Measurements from ENCODE around the gene ICAM5.

Gene ICAM5

DNA sequence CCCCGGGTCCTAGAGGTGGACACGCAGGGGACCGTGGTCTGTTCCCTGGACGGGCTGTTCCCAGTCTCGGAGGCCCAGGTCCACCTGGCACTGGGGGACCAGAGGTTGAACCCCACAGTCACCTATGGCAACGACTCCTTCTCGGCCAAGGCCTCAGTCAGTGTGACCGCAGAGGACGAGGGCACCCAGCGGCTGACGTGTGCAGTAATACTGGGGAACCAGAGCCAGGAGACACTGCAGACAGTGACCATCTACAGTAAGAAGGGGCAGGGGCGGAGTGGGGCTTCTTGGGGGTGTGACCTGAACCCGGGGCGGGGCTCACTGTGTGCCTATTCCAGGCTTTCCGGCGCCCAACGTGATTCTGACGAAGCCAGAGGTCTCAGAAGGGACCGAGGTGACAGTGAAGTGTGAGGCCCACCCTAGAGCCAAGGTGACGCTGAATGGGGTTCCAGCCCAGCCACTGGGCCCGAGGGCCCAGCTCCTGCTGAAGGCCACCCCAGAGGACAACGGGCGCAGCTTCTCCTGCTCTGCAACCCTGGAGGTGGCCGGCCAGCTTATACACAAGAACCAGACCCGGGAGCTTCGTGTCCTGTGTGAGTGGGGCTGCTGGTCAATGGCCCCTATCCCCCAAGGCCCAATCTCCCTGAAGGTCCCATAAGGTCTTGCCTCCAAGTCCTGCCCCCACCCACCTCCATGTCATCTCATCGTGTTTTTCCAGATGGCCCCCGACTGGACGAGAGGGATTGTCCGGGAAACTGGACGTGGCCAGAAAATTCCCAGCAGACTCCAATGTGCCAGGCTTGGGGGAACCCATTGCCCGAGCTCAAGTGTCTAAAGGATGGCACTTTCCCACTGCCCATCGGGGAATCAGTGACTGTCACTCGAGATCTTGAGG, 5.4 kb upstream of the ICAM5 start:
- no peaks in the 10 kb centered on the region for H3K27me3 ChIP-seq (ENCODE audit: low read length)
- H3K4me3 ChIP-seq (ENCODE audit: insufficient read depth, low read length, poor library complexity, severe bottlenecking) = no peak overlapping the region
- no peak overlapping the region for H3K9ac ChIP-seq (ENCODE audit: low read length)
- H3K36me3 ChIP-seq (ENCODE audit: low read length) = no peaks in the 10 kb centered on the region
- H3K79me2 ChIP-seq (ENCODE audit: insufficient read depth, low read length) = 0 out of 2 replicates have a peak, but pooled peaks cover 5% of the 10 kb centered on the region
- H3F3A ChIP-seq (ENCODE audit: insufficient read depth) = peaks cover 18% of the 10 kb centered on the region
- no peaks in the 10 kb centered on the region for H3K9me2 ChIP-seq (replicated peaks; ENCODE audit: insufficient read depth, low read length)
- no peak overlapping the region for H3K27ac ChIP-seq (ENCODE audit: low read depth, low read length)
- TF ChIP-seq, protein P1, sequence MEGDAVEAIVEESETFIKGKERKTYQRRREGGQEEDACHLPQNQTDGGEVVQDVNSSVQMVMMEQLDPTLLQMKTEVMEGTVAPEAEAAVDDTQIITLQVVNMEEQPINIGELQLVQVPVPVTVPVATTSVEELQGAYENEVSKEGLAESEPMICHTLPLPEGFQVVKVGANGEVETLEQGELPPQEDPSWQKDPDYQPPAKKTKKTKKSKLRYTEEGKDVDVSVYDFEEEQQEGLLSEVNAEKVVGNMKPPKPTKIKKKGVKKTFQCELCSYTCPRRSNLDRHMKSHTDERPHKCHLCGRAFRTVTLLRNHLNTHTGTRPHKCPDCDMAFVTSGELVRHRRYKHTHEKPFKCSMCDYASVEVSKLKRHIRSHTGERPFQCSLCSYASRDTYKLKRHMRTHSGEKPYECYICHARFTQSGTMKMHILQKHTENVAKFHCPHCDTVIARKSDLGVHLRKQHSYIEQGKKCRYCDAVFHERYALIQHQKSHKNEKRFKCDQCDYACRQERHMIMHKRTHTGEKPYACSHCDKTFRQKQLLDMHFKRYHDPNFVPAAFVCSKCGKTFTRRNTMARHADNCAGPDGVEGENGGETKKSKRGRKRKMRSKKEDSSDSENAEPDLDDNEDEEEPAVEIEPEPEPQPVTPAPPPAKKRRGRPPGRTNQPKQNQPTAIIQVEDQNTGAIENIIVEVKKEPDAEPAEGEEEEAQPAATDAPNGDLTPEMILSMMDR (IDR thresholded peaks at IDR 0.05; ENCODE audit: insufficient read depth, low read length, poor library complexity, severe bottlenecking) = no peak
- TF ChIP-seq EZH2phosphoT487 (conservative IDR thresholded peaks at IDR 0.05; ENCODE audit: low read length) = no peak
- no peak overlapping the region for H2AFZ ChIP-seq (ENCODE audit: low read depth, low read length, severe bottlenecking)
- H3K4me2 ChIP-seq (ENCODE audit: low read depth, low read length, poor library complexity, severe bottlenecking) = no peak overlapping the region
- H4K20me1 ChIP-seq (ENCODE audit: low read depth, low read length) = no peaks in the 10 kb centered on the region
- H3K9me3 ChIP-seq (ENCODE audit: insufficient read depth, low read length) = no peaks in the 10 kb centered on the region

DNA sequence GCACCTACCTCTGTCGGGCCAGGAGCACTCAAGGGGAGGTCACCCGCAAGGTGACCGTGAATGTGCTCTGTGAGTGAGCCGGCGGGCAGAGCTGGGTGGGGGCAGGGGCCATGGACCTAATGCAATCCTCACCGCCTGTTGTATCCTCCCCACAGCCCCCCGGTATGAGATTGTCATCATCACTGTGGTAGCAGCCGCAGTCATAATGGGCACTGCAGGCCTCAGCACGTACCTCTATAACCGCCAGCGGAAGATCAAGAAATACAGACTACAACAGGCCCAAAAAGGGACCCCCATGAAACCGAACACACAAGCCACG, 4.8 kb upstream of the ICAM5 start:
- Histone ChIP-seq H3K79me2 (ENCODE audit: insufficient read depth, low read length) (0 out of 2 replicates have a peak, but pooled peaks cover under 1% of the 10 kb centered on the region), H3K9me2 (replicated peaks; ENCODE audit: insufficient read depth, low read length) (no peaks in the 10 kb centered on the region), H3F3A (ENCODE audit: insufficient read depth) (peaks cover 18% of the 10 kb centered on the region), H2AFZ (ENCODE audit: low read depth, low read length, severe bottlenecking) (no peak overlapping the region), H3K27me3 (ENCODE audit: low read length) (no peaks in the 10 kb centered on the region), H3K27ac (ENCODE audit: low read depth, low read length) (no peak overlapping the region), H3K9me3 (ENCODE audit: insufficient read depth, low read length) (no peaks in the 10 kb centered on the region), H3K9ac (ENCODE audit: low read length) (no peak overlapping the region), H3K4me3 (ENCODE audit: insufficient read depth, low read length, poor library complexity, severe bottlenecking) (no peak overlapping the region), H3K4me2 (ENCODE audit: low read depth, low read length, poor library complexity, severe bottlenecking) (no peak overlapping the region), H3K36me3 (ENCODE audit: low read length) (no peaks in the 10 kb centered on the region), H4K20me1 (ENCODE audit: low read depth, low read length) (no peaks in the 10 kb centered on the region)
- TF ChIP-seq EZH2phosphoT487 (conservative IDR thresholded peaks at IDR 0.05; ENCODE audit: low read length) = no peak
- TF ChIP-seq, protein P1 (IDR thresholded peaks at IDR 0.05; ENCODE audit: insufficient read depth, low read length, poor library complexity, severe bottlenecking) = no peak

DNA sequence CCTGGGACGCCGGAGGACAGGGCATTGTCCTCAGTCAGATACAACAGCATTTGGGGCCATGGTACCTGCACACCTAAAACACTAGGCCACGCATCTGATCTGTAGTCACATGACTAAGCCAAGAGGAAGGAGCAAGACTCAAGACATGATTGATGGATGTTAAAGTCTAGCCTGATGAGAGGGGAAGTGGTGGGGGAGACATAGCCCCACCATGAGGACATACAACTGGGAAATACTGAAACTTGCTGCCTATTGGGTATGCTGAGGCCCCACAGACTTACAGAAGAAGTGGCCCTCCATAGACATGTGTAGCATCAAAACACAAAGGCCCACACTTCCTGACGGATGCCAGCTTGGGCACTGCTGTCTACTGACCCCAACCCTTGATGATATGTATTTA, 4.4 kb upstream of the ICAM5 start:
- Histone ChIP-seq H3K27me3 (ENCODE audit: low read length) (no peaks in the 10 kb centered on the region), H3K9me2 (replicated peaks; ENCODE audit: insufficient read depth, low read length) (no peaks in the 10 kb centered on the region), H3K4me2 (ENCODE audit: low read depth, low read length, poor library complexity, severe bottlenecking) (no peak overlapping the region), H3K9me3 (ENCODE audit: insufficient read depth, low read length) (no peaks in the 10 kb centered on the region), H3K9ac (ENCODE audit: low read length) (no peak overlapping the region), H4K20me1 (ENCODE audit: low read depth, low read length) (no peaks in the 10 kb centered on the region), H3K4me3 (ENCODE audit: insufficient read depth, low read length, poor library complexity, severe bottlenecking) (no peak overlapping the region), H3F3A (ENCODE audit: insufficient read depth) (peaks cover 18% of the 10 kb centered on the region), H3K79me2 (ENCODE audit: insufficient read depth, low read length) (no peaks in the 10 kb centered on the region), H2AFZ (ENCODE audit: low read depth, low read length, severe bottlenecking) (no peak overlapping the region), H3K36me3 (ENCODE audit: low read length) (no peaks in the 10 kb centered on the region), H3K27ac (ENCODE audit: low read depth, low read length) (no peak overlapping the region)
- TF ChIP-seq, protein P1 (IDR thresholded peaks at IDR 0.05; ENCODE audit: insufficient read depth, low read length, poor library complexity, severe bottlenecking) = no peak
- no peak for TF ChIP-seq EZH2phosphoT487 (conservative IDR thresholded peaks at IDR 0.05; ENCODE audit: low read length)

All from SU-DHL-6 (cell line).